Progenitor cell of endocrine pancreas (in vitro differentiated cells): Measurements from ENCODE around the gene XAB2. TPM values are rescaled to one million over a fixed set of nuclear protein-coding genes. Genes with fewer than 3 reads are reported as not detected.

Source experiments
- DNase-seq: peaks from one replicate; pipeline ENCODE4 v3.0.0; 2021; ENCODE audit warnings: low spot score; ENCODE audit not compliant: unreplicated experiment
- H3K27ac Mint-ChIP-seq: 2 replicates; pipeline ENCODE4 v1.8.0; 2021; ENCODE audit warnings: mild to moderate bottlenecking, moderate library complexity, mixed read lengths
- H3K27me3 Mint-ChIP-seq: 2 replicates; pipeline ENCODE4 v1.8.0; 2021; ENCODE audit warnings: mixed read lengths
- H3K36me3 Mint-ChIP-seq: 2 replicates; pipeline ENCODE4 v1.8.0; 2022; ENCODE audit warnings: mixed read lengths; ENCODE audit not compliant: insufficient read depth
- H3K4me1 Mint-ChIP-seq: 2 replicates; pipeline ENCODE4 v1.8.0; 2021; ENCODE audit warnings: low read depth, mixed read lengths
- H3K4me3 Mint-ChIP-seq: 2 replicates; pipeline ENCODE4 v1.8.0; 2021; ENCODE audit warnings: low read depth, mild to moderate bottlenecking, moderate library complexity, mixed read lengths
- H3K9me3 Mint-ChIP-seq: 2 replicates; pipeline ENCODE4 v1.8.0; 2021; ENCODE audit warnings: low read depth, mixed read lengths
- CTCF ChIP-seq: fragments of 200-600 bp; sonication (generic); IDR thresholded peaks from one replicate; pipeline ENCODE4 v1.5.0; 2021; ENCODE audit warnings: antibody characterized with exemption, mild to moderate bottlenecking; ENCODE audit not compliant: unreplicated experiment
- total RNA-seq: library from RNA; stranded (reverse); gene quantifications from 2 replicates; pipeline ENCODE4 v1.2.1, GENCODE V29; 2021

XAB2 gene
- total RNA-seq, 1 donor from 2014 or later: 40.3 TPM

- Mint-ChIP-seq H3K9me3 (no peaks in the 10 kb centered on the region), H3K36me3 (peaks cover 6% of the 10 kb centered on the region), H3K4me1 (no peaks in the 10 kb centered on the region), H3K4me3 (no peak overlapping the region), H3K27me3 (no peaks in the 10 kb centered on the region), H3K27ac (no peak overlapping the region)
- TF ChIP-seq CTCF: peak; percentile 28
- no peak for DNase-seq
Measured at GRCh38 chr19:7641290-7642276, 12.2 kb upstream of the XAB2 start.

- H3K4me1 Mint-ChIP-seq: no peaks in the 10 kb centered on the region
- DNase-seq: no peak
- TF ChIP-seq CTCF: no peak
- peaks cover 5% of the 10 kb centered on the region for H3K36me3 Mint-ChIP-seq
- peaks cover 3% of the 10 kb centered on the region for H3K27me3 Mint-ChIP-seq
- H3K4me3 Mint-ChIP-seq: no peak overlapping the region
- no peaks in the 10 kb centered on the region for H3K9me3 Mint-ChIP-seq
- H3K27ac Mint-ChIP-seq: no peak overlapping the region
Measured at GRCh38 chr19:7640803-7641202, 11.5 kb upstream of the XAB2 start.

DNA sequence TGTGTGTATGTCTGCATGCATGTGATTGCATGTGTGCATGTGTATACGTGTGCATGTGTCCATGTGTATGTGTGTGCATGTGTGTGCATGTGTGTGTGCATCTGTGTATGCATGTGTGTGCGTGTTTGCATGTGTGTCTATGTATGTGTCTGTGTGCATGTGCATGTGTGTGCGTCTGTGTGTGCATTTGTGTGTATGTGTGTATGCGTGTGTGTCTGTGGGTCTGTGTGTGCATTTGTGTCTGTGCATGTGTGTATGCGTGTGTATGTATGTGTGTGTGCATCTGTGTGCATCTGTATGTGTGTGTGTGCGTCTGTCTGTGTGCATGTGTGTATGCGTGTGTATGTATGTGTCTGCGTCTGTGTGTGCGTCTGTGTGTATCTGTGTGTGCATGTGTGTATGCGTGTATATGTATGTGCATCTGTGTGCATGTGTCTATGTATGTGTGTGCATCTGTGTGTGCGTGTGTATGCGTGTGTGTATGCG is 10.6 kb upstream of the XAB2 start:
- TF ChIP-seq CTCF: no peak
- H3K27me3 Mint-ChIP-seq: peaks cover 8% of the 10 kb centered on the region
- H3K9me3 Mint-ChIP-seq: no peaks in the 10 kb centered on the region
- H3K36me3 Mint-ChIP-seq: peaks cover 3% of the 10 kb centered on the region
- peak overlapping the region; percentile 47 for H3K4me3 Mint-ChIP-seq
- H3K27ac Mint-ChIP-seq: no peak overlapping the region
- DNase-seq: no peak
- no peaks in the 10 kb centered on the region for H3K4me1 Mint-ChIP-seq

- H3K9me3 Mint-ChIP-seq: no peaks in the 10 kb centered on the region
- no peaks in the 10 kb centered on the region for H3K4me1 Mint-ChIP-seq
- no peak for DNase-seq
- peaks cover 3% of the 10 kb centered on the region for H3K36me3 Mint-ChIP-seq
- H3K27me3 Mint-ChIP-seq: peaks cover 14% of the 10 kb centered on the region
- H3K4me3 Mint-ChIP-seq: peak overlapping the region; percentile 55
- peak overlapping the region; percentile 42 for H3K27ac Mint-ChIP-seq
- TF ChIP-seq CTCF: no peak
Measured at GRCh38 chr19:7638802-7639465, 9.6 kb upstream of the XAB2 start.

- H3K4me3 Mint-ChIP-seq: peak overlapping the region; percentile 76
- no peaks in the 10 kb centered on the region for H3K9me3 Mint-ChIP-seq
- no peaks in the 10 kb centered on the region for H3K4me1 Mint-ChIP-seq
- peaks cover 4% of the 10 kb centered on the region for H3K36me3 Mint-ChIP-seq
- H3K27me3 Mint-ChIP-seq: peaks cover 14% of the 10 kb centered on the region
- peak overlapping the region; percentile 87 for H3K27ac Mint-ChIP-seq
- TF ChIP-seq CTCF: no peak
- DNase-seq: no peak
Measured at GRCh38 chr19:7637374-7638256, 8.3 kb upstream of the XAB2 start.
